ENCODE results near the gene PSMC2.
"Not testable (repeated sequence)": the region's sequence is repeated elsewhere in the genome, so short reads cannot be mapped to it uniquely, and the experiment has no call there.

The PSMC2 gene

DNA sequence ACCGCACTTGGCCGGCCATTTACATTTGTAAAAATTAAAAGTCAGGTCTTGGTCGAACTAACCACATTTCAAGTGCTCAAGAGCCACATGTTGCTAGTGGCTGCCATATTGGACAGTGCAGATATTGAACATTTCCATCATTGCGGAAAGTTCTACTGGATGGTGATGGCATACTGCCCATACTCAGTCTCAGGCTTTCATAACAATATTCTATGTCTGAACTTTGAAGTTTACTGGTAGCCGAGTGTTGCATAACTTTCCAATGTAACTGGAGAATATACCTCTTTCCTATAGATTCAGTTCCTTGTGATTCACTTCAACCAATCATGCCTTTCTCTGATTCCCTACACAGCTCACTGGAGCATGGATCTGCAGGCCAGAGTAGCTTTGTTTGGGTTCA, 43.7 kb downstream of the PSMC2 start:
- Mint-ChIP-seq H3K27ac (no peak overlapping the region), H3K36me3 (no peaks in the 10 kb centered on the region), H3K27me3 (peaks cover 15% of the 10 kb centered on the region), H3K4me3 (no peak overlapping the region), H3K4me1 (no peaks in the 10 kb centered on the region), H3K9me3 (no peaks in the 10 kb centered on the region)
- ATAC-seq, result no peak

DNA sequence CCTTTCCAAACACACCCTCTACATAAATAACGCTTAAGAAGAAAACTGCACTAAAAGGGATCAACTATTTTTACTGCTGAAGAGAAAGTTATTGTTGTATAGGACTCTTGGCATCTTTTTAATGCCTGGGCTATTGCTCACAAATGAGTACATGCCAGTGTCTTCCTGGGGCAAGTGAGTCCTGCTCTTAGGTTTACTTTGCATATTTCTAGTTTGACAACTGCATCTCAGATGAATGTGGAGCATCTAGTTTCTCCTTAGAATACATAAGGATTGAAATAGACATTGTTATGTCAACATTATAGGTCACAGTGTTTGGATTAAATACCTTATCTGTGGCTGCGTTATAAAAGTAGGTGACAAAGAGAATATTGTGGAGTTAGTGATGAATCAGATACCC, 44.5 kb downstream of the PSMC2 start:
- Mint-ChIP-seq H3K27me3 (peaks cover 15% of the 10 kb centered on the region), H3K4me3 (no peak overlapping the region), H3K9me3 (no peaks in the 10 kb centered on the region), H3K27ac (no peak overlapping the region), H3K36me3 (no peaks in the 10 kb centered on the region), H3K4me1 (no peaks in the 10 kb centered on the region)
- ATAC-seq, result no peak

DNA sequence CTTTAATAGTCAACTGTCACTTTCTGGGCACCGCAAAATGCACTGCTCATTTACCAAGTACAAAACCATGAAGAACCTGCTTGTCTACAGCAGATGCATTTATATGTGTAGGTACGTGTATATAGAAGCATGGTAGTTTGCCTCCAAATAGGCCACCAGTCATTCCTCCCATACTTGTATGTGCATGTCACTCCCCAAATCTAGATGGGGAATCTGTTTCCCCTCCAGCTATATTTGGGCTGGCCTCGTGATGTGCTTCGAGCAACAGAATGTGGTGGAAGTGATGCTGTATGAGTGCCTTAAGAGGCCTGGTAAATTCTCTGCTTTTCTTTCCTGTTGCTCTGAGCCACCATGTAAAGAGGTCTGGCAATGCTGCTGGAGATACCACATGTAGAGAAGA, 47.1 kb downstream of the PSMC2 start:
- Mint-ChIP-seq H3K9me3 (no peaks in the 10 kb centered on the region), H3K27me3 (peaks cover 8% of the 10 kb centered on the region), H3K4me3 (no peak overlapping the region), H3K4me1 (no peaks in the 10 kb centered on the region), H3K36me3 (no peaks in the 10 kb centered on the region), H3K27ac (no peak overlapping the region)
- ATAC-seq, result no peak

- H3K27me3 Mint-ChIP-seq, result peaks cover 3% of the 10 kb centered on the region
- no peaks in the 10 kb centered on the region for H3K9me3 Mint-ChIP-seq
- no peak overlapping the region for H3K27ac Mint-ChIP-seq
- H3K4me1 Mint-ChIP-seq, result no peaks in the 10 kb centered on the region
- H3K4me3 Mint-ChIP-seq, result no peak overlapping the region
- ATAC-seq, result no peak
- no peaks in the 10 kb centered on the region for H3K36me3 Mint-ChIP-seq
Observed at GRCh38 chr7:103395071-103395470, 47.6 kb downstream of the PSMC2 start.

DNA sequence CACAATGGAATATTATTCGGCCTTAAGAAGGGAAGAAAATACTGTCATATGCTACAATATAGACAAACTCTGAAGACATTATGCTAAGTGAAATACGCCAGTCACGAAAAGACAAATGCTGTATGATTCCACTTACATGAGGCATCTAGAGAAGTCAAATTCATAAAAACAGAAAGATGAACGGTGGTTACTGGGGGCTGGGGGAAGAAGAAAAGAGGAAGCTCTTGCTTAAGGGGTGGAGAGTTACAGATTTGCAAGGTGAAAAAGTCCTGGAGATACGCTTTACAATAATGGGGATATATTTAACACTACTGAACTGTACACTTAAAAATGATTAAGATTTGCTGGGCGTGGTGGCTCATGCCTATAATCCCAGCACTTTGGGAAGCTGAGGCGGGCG, 49.0 kb downstream of the PSMC2 start:
- no peak overlapping the region for H3K4me3 Mint-ChIP-seq
- no peaks in the 10 kb centered on the region for H3K9me3 Mint-ChIP-seq
- H3K27ac Mint-ChIP-seq, result no peak overlapping the region
- H3K36me3 Mint-ChIP-seq, result no peaks in the 10 kb centered on the region
- H3K27me3 Mint-ChIP-seq, result no peaks in the 10 kb centered on the region
- ATAC-seq, result no peak
- no peaks in the 10 kb centered on the region for H3K4me1 Mint-ChIP-seq

GRCh38 chr7:103398483-103399127, 51.2 kb downstream of the PSMC2 start:
- H3K4me3 Mint-ChIP-seq, result no peak overlapping the region
- no peaks in the 10 kb centered on the region for H3K36me3 Mint-ChIP-seq
- no peak for ATAC-seq
- H3K27ac Mint-ChIP-seq, result no peak overlapping the region
- H3K9me3 Mint-ChIP-seq, result no peaks in the 10 kb centered on the region
- H3K27me3 Mint-ChIP-seq, result peaks cover 9% of the 10 kb centered on the region
- no peaks in the 10 kb centered on the region for H3K4me1 Mint-ChIP-seq

DNA sequence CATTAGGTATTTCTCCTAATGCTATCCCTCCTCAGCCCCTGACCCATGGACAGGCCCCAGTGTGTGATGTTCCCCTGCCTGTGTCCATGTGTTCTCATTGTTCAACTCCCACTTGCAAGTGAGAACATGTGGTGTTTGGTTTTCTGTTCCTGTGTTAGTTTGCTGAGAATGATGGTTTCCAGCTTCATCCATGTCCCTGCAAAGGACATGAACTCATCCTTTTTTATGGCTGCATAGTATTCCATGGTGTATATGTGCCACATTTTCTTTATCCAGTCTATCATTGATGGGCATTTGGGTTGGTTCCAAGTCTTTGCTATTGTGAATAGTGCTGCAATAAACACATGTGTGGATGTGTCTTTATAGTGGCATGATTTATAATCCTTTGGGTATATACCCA, 52.2 kb downstream of the PSMC2 start:
- H3K27ac Mint-ChIP-seq, H3K4me3 Mint-ChIP-seq, H3K4me1 Mint-ChIP-seq, ATAC-seq, H3K36me3 Mint-ChIP-seq, H3K9me3 Mint-ChIP-seq: not testable (repeated sequence)
- peaks cover 13% of the 10 kb centered on the region for H3K27me3 Mint-ChIP-seq

DNA sequence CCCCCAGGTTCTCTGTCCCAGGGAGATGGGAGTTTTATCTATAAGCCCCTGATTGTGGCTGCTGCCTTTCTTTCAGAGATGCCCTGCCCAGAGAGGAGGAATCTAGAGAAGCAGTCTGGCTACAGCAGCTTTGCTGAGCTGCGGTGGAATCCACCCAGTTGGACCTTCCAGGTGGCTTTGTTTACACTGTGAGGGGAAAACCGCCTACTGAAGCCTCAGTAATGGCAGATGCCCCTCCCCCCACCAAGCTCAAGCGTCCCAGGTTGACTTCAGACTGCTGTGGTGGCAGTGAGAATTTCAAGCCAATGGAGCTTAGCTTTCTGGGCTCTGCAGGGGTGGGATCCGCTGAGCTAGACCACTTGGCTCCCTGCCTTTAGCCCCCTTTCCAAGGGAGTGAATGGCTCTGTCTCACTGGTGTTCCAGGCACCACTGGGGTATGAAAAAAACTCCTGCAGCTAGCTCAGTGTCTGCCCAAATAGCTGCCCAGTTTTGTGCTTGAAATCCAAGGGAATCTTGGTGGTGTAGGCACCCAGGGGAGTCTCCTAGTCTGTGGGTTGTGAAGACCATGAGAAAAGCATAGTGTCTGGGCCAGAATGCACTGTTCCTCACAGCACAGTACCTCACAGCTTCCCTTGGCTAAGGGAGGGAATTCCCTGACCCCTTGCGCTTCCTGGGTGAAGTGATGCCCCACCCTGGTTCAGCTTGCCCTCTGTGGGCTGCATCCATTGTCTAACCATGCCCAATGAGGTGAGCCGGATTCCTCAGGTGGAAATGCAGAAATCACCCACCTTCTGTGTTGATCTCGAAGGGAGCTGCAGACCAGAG, 58.6 kb downstream of the PSMC2 start:
- not testable (repeated sequence) for ATAC-seq, H3K9me3 Mint-ChIP-seq, H3K36me3 Mint-ChIP-seq, H3K27ac Mint-ChIP-seq, H3K4me3 Mint-ChIP-seq, H3K4me1 Mint-ChIP-seq
- peaks cover 27% of the 10 kb centered on the region for H3K27me3 Mint-ChIP-seq

- peaks cover 22% of the 10 kb centered on the region for H3K27me3 Mint-ChIP-seq
- H3K9me3 Mint-ChIP-seq, result no peaks in the 10 kb centered on the region
- ATAC-seq, result no peak
- H3K27ac Mint-ChIP-seq, result no peak overlapping the region
- H3K4me3 Mint-ChIP-seq, result no peak overlapping the region
- no peaks in the 10 kb centered on the region for H3K4me1 Mint-ChIP-seq
- no peaks in the 10 kb centered on the region for H3K36me3 Mint-ChIP-seq
Observed at GRCh38 chr7:103412151-103412550, 64.7 kb downstream of the PSMC2 start.

- Mint-ChIP-seq H3K4me1 (no peaks in the 10 kb centered on the region), H3K9me3 (no peaks in the 10 kb centered on the region), H3K27me3 (peaks cover 35% of the 10 kb centered on the region), H3K27ac (no peak overlapping the region), H3K4me3 (no peak overlapping the region), H3K36me3 (no peaks in the 10 kb centered on the region)
- no peak for ATAC-seq
Observed at GRCh38 chr7:103413407-103413806, 66.0 kb downstream of the PSMC2 start.

GRCh38 chr7:103418241-103418640, 70.8 kb downstream of the PSMC2 start:
- ATAC-seq, result no peak
- Mint-ChIP-seq H3K27ac (no peak overlapping the region), H3K36me3 (no peaks in the 10 kb centered on the region), H3K9me3 (no peaks in the 10 kb centered on the region), H3K4me1 (no peaks in the 10 kb centered on the region), H3K4me3 (no peak overlapping the region), H3K27me3 (peaks cover 47% of the 10 kb centered on the region)

Data from stimulated activated memory B cell treated with anti-CD40 and anti-IgM and Interleukin-4, amounts not matched to agents 10 μg/mL and 1 μg/mL and 100 μg/mL, for 72 hours (primary cell).